ENCODE data around the gene ARSJ.
A peak's percentile ranks its signal among the peaks of the same experiment; 100 is the strongest.
"Not testable (repeated sequence)": the region's sequence is repeated elsewhere in the genome, so short reads cannot be mapped to it uniquely, and the experiment has no call there.

ARSJ gene

DNA sequence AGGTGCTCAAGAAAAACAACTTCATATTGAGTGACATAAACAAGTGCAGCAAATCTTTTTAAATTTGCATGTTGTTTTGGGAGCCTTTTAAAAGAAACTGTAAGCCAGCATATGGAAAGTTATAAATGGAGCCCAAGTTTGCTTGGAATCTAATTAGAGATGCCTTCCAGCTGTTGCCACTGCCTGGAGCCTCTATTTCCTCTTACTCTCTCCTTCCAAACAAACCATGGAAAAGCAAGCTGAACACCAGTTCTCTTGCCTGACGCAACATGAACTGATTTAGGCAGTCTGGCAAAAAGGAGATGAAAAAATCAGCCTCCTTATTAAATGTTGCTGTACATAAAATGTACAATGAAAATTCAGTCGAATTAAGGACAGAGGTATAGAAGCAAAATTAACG is 21.5 kb downstream of the ARSJ start:
- no peak for DNase-seq (ENCODE audit: low read depth)

DNA sequence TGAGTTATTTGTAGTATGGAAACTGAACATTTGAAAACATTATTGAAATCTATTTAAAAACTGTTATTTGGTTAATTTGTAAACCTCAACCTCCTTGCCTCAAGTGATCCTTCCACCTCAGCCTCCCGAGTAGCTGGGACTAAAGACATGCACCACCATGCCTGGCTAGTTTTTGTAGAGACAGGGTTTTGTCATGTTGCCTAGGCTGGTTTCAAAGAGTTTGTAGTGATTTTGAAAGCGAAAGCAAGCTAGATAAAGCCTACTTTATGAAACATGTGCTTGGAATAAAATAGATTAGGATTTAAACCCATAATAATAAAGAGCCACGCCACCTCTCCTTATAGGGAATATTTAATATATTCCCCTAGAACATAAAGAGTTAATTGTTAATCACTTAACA is 23.5 kb downstream of the ARSJ start:
- no peak for DNase-seq (ENCODE audit: low read depth)

DNA sequence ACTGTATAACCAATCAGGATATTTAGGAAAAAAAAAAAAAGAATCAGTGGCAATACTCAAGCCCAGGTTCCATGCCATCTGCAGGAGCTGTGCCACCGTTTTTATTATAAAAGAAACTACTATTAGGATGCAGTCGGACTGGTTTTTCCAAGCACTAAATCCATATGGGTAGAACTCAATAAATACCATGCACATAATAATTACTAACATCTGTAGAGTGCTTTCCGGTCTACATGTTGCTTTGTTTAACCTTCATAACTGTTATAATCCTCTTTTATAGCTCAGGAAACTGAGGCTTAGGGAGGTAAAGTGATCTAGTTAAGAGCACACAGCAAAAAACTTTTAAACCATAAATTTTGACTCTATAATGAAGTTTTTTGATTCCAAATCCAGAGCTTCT is 24.0 kb downstream of the ARSJ start:
- no peak for DNase-seq (ENCODE audit: low read depth)

DNA sequence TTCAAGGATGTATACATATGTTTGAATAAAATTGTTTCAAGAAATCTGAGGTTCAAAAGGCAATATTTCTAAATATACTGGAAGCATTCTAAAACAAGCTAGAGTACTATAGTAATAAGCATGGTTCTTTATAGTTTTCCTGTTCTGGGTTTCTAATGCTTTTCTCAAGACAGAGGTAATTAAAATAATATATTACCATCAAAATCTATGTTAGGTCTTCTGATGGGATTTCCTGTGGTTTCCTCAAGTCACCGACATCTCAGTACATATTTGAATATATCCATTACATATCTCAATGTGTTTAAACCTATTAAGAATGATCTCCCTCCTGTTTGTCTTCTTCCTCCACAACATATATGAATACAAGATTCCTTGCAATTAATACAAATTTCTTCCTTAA is 25.6 kb downstream of the ARSJ start:
- no peak for DNase-seq (ENCODE audit: low read depth)

DNA sequence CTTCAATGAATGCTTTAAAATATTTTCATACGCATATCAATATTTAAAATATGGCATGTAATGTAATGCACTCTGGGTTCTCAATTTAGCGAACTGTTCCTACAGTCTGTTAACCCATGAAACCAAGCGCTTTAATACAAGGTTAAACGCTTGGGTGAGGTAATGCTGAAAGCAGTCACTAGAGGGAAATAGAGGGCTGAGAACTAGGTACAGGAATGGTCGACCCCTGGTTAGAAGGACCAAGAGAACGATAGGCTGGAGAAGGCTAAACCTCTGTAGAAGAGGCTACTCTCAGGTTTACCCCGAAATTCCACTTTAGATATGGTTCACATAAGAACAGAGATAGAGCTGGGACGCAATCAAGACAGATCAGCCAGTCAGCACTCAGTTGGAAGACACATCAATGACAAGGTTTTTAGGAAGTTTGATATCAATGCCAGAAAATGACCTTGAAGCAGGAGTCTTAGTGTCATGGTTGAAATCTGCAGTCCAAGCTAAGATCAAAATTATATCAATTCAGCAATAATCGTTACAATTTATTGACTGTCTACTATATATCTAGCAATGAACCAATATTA is 26.9 kb downstream of the ARSJ start:
- DNase-seq (ENCODE audit: low read depth), result peak; percentile 73

DNA sequence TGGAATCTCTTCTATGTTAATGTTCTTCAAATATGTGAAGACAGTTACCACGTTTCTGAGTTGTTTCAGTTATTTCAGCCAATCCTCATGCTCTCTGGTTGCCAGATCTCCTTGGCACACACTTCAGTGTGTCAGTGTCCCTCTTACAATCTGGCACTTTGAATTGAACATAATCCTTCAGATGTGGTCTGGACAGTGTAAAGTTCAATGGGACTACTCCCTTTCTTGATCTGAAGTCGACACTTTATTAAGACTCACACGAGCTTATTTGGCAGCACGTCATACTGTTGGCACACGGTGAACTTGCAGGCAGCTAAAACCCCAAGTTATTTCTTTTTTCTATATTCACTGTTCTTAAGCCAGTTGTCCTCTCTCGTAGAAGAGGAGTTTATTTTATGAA is 28.2 kb downstream of the ARSJ start:
- DNase-seq (ENCODE audit: low read depth), result no peak

DNA sequence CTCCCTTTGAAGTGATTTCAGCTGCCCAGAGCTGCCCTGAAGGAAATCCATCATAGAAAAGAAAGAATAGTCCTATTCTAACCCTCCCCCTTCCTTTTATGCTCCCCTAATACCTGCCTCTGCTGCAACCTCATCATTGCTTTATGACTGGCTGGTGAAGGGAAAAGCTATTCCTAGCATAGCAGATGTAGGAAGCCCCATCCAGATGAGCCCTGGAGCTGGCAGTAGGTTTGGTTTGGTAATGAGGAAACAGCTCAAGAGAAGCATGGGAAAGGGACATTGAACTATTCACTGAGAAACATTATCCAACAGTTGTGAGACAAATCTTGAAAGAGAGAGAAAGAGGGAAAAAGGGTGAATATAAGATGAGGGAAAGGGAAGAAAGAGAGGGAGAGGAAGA is 29.2 kb downstream of the ARSJ start:
- DNase-seq (ENCODE audit: low read depth), result no peak

DNA sequence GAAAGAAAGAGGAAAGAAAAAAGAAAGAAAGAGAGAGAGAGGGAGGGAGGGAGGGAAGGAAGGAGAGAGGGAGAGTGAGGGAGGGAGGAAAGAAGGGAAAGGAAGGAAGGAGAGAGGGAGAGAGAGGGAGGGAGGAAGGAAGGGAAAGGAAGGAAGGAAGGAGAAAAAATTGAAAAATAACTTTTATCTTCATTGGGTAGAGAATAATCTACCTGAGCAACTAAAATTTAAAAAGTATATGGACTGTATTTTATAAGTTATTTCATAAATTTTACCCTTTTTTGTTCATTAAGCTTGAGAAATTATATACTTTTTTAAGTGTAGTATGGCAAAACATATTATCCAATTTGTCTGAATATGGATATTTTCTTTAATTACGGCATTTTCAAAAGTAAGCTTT is 32.0 kb downstream of the ARSJ start:
- DNase-seq (ENCODE audit: low read depth), result no peak

DNA sequence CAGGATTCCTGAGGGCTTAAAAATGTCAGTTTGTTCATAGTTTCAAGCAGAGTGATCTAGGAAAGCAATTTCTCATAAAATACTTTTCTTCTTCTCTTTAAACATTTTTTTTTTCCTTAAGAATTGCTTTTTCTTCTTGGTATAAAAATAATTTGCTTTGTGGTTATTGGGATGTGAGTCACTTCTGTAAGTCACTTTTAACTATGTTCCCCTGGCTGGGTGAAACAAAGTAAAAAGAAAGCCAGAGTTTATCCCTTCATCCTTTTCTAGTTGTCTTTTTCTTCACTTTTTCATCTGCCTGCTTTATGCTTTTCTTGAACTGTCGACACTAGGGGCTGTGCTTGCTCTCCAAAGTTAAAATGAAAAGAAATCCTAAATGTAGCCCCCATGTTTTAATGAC is 33.5 kb downstream of the ARSJ start:
- DNase-seq (ENCODE audit: low read depth), result peak; percentile 65

DNA sequence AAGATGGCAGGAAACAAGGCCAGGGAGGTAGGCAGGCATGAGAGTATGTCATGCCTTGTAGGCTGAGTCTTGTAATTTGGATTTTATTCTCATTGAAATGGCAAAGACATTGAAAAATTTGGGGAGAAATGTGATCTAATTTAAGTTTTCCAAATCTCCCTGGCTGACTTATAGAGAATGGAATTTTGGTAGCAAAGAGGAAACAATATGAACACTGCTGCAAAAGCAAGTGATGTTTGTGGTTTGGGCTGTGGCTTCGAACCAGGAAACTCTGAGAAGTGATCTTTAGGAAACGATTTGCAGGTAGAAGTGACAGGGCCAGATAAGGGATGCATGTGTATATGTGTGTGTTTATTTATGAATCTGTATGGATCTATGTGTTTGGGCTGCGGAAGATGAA is 35.6 kb downstream of the ARSJ start:
- peak; percentile 25 for DNase-seq (ENCODE audit: low read depth)

DNA sequence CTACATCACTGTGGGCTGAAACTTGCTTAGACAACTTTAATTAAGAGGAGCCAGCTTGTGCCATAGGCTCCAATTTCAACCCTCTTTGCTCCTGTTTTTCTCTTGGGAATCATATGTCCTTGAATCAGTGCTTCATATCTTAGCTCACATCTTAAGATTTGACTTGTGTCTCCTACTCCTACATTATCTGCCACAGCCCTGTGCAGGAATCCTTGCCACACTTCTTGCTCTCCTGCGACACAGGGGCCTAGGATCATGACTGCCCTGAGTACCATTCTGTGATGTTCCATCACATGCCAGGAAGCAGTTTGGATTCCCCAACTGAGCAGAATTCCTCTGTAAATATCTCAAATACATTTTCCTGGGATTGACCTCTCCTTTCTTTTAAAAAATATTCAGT is 36.4 kb downstream of the ARSJ start:
- DNase-seq (ENCODE audit: low read depth), result no peak

DNA sequence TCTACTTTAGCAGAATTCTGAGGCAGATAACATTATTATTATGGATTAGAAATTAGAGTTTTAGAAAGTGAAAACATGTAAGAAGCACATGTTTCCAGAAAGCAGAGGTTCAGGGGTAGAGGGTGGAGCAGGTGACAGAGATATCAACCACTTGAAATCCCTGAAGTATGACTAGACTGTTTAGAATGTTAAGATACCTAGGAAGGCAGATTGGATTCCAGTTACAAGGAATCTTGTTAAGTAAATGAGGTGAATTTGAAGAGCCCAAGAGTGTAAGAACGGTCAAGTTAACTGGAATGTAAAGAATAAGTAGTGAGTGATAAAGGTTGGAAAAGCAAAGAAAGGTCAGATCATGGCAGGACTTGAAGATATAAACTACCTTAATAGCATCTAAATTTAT is 37.6 kb downstream of the ARSJ start:
- no peak for DNase-seq (ENCODE audit: low read depth)

DNA sequence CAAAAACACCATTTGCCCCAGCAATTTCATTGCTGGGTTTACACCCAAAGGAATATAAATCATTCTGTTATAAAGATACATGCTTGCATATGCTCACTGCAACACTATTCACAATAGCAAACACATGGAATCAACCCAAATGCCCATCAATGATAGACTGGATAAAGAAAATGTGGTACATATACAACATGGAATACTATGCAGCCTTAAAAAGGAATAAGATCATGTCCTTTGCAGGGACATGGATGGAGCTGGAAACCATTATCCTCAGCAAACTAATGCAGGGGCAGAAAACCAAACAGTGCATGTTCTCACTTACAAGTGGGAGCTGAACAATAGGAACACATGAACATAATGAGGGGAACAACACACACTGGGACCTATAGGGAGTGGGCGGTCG is 39.3 kb downstream of the ARSJ start:
- DNase-seq (ENCODE audit: low read depth), result not testable (repeated sequence)

DNA sequence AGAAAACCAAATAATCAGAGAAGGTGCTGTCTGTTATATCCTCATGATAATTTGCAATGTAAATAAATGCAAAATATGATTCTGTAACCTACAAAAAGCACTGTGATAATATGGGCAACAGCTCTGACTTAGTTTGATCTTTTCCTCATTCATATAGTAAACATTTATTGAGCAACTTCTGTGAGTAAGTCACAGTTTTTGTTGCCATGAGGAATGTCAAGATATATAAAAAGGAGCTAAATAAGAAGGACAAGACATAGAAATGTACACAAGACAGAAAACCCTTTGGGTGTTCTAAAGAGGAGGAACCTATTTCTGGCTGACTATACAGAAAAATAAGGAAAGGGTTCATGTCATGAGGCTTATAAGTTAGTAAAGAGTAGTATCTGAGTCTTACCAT is 44.3 kb downstream of the ARSJ start:
- no peak for DNase-seq (ENCODE audit: low read depth)

DNA sequence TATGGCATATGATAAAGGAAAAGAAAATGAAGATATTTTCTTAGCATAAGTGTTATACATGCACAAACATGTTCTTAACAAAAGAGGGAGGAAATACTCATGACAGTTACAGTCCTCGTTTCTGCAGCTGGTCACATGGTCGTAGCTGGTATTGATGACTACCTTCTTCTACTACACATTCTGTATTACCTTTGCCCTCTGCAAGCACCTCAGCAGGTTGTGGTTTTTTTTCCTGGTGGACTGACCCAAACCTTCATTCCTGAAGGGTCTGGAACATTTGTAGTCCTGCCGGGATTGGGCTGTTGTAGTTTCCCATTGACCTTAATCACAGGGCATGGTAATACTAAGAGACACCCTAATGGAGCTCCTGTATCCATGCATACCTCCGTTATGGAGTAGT is 54.7 kb downstream of the ARSJ start:
- not testable (repeated sequence) for DNase-seq (ENCODE audit: low read depth)

DNA sequence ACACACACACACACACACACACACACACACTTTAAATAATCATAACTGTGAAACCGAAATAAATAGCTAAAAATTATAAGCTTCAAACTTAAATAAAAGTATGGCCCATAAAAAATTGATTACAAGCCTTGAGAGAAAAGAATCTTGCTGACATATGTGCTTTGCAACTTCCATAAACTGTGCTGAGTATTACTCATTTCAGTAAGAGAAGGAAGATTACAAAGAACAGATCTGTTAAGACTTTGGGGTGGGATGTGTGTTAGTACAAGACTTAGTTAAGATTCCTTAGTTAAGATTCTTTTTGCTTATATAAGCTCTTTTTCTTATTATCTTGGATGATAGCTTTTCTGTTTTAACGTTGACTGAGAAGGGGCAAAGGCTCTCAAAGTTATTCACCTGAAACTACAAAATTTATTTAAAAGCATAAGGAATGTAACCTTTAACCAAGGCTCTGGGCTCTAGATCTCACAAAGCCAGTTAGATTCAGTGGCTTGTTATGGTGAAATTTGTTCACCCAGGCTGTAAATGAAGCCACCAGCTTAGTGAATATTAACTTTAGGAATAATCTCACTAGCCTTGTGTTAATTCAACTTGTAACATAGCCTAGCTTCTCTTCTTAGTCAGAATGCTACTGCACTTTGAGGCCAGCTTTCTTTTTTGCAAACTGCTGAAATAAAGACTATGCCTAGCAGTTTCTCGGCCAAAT is 58.2 kb downstream of the ARSJ start:
- DNase-seq (ENCODE audit: low read depth), result peak; percentile 40

DNA sequence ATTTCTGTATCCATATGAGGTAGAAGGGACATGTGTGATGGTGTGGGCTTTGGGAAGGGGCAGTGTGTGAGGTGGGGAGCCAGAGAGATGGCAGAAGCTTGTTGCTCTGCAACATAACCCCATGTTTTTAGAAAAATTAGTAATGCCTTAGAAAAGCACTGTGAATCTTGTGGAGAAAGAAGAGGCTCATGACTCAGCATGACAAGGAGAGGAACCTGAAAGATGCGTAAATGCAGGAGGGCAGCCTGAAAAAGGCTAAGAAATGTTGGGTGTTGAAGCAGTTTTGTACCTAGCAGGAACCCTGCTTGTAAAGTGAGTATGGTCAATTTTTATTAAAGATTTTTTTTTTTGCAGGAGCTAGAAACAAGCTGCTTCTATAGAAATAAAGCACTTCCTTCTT is 59.8 kb downstream of the ARSJ start:
- peak; percentile 65 for DNase-seq (ENCODE audit: low read depth)

DNA sequence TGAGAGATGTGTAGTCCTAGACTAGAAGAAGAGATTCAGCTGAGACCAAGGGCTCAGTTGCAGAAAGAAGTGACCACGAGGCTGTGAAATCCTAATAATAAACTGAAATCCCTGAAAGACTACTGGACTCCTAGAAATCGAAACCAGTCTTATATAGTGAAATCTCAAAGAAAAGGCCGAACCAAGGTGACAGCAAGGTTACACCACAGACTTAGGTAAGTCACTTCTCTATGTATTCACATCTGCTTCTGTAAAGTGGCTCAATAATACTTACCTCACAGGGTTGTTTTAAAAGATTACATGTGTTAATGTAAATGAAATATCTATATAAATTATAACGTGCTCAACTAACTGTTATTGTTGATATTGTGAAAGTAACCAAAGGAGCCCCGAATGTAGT is 60.3 kb downstream of the ARSJ start:
- DNase-seq (ENCODE audit: low read depth), result no peak

DNA sequence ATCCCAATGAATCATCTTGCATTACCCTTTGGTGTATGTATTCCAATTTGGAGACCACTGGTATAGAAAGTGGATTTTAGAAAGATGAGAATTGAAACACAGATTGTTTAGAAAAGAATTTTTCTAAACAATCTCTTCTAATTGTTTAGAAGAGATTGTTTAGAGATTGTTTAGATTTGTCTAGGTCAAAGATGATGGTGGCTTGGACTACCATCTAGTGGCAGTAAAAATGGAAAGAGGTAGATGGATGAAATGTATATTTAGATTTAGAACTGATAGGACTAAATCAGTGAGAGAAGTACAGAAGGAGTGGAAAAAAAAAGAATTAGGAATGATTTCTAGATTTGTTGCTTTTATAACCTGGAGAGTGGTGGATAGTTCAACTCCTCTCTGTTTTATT is 70.6 kb downstream of the ARSJ start:
- no peak for DNase-seq (ENCODE audit: low read depth)

DNA sequence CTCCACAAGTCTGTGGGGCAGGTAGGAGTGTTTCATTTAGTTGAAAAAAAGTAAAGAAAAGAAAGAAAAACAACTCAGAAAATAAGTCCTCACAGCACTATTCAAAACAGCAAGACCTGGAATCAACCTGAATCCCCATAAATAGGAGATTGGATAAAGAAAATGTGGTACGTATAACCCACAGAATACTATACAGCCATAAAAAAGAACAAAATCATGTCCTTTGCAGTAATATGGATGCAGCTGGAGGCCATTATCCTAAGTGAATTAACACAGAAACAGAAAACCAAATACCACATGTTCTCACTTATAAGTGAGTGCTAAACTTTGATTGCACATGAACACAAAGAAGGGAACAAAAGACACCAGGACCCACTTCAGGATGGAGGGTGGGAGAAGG is 71.9 kb downstream of the ARSJ start:
- no peak for DNase-seq (ENCODE audit: low read depth)

DNA sequence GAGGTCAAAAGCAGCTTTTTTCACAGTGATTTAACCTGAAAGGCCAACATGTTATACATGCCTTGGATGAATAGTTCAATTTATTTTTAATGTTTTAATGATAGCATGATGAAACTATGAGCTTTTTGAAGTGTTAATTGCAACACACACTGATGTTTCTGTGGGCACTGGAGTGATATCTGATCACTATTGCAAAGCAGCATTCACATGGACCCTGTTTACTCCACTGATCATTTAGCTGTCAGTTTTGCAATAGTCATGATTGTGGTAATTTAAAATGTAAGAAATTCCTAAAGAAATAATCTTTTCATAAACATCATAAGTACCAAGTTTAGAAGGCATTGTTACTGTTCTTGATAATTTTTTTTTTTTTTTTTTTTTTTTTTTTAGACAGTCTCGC is 74.1 kb downstream of the ARSJ start:
- no peak for DNase-seq (ENCODE audit: low read depth)

DNA sequence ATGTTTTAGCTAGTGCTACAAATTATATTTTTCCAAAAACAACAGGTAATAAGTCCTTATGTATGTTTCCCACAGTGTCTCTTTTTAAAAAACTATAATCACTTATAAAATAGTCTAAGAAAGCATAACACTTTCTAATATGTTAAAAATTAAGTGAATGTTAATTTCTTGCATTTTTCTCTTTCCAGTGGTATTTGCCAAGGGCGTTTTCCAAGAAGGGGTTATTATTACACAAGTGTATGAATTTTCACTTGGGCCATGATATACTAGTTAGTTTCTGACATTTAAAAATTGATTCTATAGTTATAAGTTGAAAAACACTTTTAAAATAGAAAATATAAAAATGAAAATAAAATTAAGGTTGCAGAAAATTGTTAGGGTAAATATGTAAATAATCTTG is 74.6 kb downstream of the ARSJ start:
- no peak for DNase-seq (ENCODE audit: low read depth)

DNA sequence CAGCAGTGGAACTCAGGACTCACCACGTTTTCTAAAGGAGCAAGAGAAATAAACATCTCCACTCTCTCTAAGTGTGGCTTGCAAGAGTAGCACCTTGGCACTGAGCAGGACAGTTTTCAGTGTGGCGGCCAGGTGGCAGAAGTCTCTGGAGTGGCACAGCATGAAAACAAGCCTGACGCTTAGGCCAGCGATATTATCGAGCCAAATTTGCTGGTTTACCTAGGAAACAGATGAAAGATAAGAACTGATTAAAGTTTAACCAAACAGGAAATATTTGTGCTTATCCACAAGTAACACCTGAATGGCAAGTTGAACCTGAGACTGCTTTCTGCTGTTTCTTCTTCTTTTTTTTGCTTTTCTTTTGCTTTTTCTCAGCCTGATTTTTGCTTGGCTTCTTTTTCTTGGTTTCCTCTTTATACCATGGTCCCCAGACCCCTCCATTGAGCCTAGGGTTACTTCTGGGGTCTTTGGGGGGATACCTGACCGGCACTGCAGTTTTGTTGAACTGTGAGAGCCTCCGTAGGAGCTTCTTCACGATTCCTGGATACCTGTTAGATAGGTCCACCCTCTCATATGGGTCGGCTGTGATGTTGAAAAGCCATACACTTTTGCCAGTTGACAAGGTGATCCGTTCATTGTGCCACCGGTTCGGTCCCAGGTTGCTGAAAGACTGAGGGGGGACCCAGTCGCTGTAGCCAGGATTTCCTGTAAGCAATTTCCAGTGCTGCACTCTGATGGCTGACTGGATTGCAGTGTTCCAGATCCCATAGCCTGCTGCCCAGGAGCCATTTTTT is 77.3 kb downstream of the ARSJ start:
- DNase-seq (ENCODE audit: low read depth), result no peak

Data from ELR (cell line).